Spleen (tissue), 7 donors: ENCODE data around the gene GAB2.

Experiments used
- CTCF ChIP-seq, 11 experiments: fragments of 200-600 bp in 7 of 11; fragments of 450-650 bp in 4 of 11; sonication (generic) in 4 of 11; IDR thresholded peaks in 8 of 11; conservative IDR thresholded peaks in 3 of 11; 1 replicate in 7 of 11; 2 replicates in 4 of 11; pipeline versions ENCODE4 v1.4.0 to v1.8.0; 2016 to 2021; ENCODE audit warnings: antibody characterized with exemption in 11 of 11, inconsistent platforms in 4 of 11, mild to moderate bottlenecking in 1 of 11
- POLR2A ChIP-seq, 3 donors: fragments of 450-650 bp; IDR thresholded peaks; one replicate each; pipeline ENCODE4 v1.5.1; 2017; ENCODE audit warnings: antibody characterized with exemption in 3 of 3, mild to moderate bottlenecking in 1 of 3
- donor health status: DM: no; HTN: no; CAD: no; lungs with moderate emphysema.
- donor health status: DM: no; HTN: no; CAD: no.
- donor health status: DM: no; HTN: no; CAD: no.

- TF ChIP-seq CTCF (IDR thresholded peaks at IDR 0.05 in 8 of 11, conservative IDR thresholded peaks at IDR 0.05 in 3 of 11) (no peak), POLR2A (IDR thresholded peaks at IDR 0.05) (no peak)
Observed at GRCh38 chr11:78355309-78355705, 62.3 kb downstream of the GAB2 start.
